Anterior cingulate cortex (tissue), 58 donors: Measurements from ENCODE around the gene ZNF827.

Experiments
- DNase-seq, 58 donors: peaks; one replicate each; lab custom pipeline; 2025; lab: John Stamatoyannopoulos, UW

The ZNF827 gene

DNA sequence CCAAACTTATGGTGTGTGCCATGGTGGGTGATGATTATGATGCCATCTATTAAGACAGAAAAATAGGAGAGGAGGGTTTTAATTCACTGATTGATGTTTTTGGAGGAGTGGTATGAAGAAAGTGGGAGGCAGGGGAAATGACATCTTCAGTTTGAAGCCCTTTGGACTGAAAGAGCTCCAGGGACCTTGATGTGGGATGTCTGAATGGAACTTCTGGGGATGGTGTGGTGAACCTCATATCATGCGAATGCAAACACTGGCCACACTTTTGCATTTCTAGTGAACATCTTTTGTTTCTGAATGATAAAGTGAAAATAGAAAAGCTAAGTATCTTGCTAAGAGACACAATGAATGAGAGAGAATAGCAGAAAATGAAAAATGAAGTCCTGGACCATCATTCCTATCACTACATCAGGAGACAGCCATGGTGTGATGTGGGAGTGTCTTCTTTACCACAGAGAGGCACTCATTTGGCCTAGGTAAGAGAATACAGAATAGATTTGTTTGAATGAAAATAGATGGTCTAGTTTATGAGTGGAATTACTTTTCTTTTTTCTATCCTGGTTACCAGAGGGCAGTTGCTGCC, 123.5 kb downstream of the ZNF827 start:
- no peak for DNase-seq

DNA sequence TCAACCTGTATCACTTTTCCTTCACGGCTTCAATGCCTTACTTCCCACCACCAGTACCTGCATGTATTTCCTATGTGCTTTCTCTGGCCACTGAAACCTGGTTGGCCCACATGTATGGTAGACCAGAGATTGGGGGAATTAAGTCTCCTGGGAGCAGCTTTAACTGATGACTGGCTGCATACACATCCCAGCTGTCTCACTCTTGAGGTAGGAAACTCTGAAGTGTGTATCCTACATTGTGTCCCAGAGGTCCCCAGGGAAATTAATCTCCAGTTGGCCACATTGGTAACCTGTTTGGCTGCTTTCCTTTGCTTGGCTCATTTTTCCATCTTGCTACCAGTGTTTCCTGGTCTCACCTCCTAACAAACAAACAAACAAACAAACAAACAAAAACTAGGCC, 124.4 kb downstream of the ZNF827 start:
- no peak for DNase-seq

DNA sequence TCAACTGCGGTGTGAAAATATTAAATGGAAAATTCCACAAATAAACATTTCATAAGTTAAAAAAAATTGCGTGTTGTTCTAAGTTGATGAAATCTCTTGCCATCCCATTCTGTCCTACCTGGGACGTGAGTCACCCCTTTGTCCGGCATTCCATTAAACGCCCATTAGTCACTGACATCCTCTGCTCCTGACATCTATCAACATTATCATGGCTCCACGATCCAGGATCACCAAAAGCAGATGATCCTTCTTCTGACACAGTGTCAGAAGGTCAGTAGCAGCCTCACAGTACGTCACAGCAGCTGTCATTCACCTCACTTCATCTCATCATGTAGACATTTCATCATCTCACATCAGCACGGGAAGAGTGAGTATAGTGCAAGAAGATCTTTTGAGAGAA, 125.7 kb downstream of the ZNF827 start:
- no peak for DNase-seq

DNA sequence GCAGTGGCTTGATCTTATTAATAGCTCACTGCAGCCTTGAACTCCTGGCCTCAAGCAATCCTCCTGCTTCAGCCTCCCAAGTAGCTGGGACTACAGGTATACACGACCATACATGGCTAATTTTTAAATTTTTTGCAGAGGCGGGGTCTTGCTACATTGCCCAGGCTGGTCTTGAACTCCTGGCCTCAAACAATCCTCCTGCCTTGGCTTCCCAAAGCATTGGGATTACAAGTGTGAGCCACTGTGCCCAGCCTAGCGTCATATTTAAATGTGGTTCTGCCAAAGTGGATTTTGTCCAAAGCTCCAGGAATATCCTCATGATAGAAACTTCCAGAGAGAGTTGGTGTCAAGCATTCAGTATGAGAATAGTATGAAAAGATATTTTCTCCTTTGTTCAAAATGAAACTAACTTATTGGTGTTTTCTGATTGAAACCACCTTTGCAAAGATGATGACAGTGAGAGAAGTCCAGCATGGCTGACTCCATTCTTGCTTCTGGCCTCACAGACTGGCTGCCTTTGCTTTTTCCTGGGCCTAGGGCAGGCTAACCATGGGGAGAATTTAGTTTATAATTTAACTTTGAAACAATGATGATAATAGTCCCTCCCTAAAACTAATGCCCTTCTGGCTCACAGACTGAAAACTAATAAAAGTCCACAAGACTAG, 129.6 kb downstream of the ZNF827 start:
- DNase-seq = no peak

- no peak for DNase-seq
Measured at GRCh38 chr4:145808021-145808650, 130.5 kb downstream of the ZNF827 start.

DNA sequence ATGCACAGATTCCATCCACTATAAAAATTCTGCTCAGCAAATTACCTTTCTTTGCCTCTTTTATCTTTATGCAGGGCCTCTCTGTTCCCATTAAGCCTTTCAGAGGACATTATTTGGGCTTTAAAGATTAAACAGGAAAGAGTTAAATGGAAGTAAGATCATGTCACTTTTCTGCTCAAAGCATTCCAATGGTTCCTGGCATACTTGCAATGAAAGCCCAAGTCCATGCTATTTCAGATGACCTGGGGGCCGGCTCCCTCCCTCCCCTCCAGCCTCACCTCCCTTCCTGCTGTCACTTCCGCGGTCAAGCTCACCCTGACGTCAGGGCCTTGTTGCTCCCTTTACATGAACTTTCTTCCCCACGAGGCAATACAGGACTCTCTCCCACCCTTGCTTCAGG, 133.1 kb downstream of the ZNF827 start:
- DNase-seq = no peak

- DNase-seq = peak in 2 of 58 donors; percentile 11 to 24
Measured at GRCh38 chr4:145804116-145804515, 134.5 kb downstream of the ZNF827 start.

DNA sequence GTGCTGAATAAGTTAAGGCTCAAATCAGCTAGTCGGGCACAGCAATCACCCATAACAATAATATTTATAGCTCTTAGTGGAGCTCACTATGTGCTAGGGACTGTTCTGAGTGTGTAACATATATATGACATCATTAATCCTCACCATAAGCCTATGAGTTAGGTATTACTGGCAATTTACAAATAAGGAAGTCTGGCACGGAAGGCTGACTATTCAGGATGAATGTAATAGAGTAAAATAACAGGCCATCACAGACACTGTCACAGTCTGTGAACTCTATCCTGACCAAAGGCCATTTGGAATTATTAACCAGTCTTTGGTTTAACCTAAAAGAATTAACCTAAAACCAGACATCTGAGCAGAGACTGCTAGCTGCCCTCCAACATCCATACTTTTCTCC, 139.4 kb downstream of the ZNF827 start:
- no peak for DNase-seq

DNA sequence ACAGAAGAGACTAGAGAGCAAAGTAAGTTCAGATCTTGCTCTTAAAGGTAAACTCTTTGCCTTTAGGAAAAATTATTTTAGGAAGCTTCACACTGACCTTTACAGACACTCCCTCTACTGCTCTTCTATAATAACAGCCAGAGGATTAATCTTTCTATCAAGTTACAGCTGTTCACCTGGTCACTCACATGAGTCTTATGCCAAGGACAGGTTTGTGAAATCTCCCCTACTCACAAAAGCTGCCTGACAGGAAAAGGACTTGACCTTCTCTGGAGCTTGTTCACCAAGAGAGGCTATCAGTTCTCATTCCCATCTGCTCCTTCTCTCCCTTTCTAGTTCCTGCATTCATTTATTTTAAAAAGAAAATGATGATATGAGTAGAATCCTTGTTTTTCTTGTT, 141.3 kb downstream of the ZNF827 start:
- DNase-seq = no peak

DNA sequence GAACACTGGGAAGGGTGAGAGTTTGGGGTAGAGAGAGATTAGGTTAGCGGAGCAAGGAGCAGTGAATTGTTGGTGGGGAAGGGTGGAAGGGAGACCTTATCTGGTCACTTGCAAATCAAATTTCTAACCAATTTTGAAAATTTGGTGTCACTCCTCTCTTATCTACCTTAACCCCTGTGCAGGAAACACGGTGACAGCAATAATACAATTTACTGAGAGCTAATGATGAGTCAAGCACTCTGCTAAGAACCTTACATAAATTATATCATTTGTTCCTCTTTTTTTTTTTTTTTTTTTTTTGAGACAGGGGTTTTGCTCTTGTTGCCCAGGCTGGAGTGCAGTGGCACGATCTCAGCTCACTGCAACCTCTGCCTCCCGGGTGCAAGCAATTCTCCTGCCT, 142.3 kb downstream of the ZNF827 start:
- DNase-seq = no peak

- DNase-seq = no peak
Measured at GRCh38 chr4:145795521-145795920, 143.1 kb downstream of the ZNF827 start.

DNA sequence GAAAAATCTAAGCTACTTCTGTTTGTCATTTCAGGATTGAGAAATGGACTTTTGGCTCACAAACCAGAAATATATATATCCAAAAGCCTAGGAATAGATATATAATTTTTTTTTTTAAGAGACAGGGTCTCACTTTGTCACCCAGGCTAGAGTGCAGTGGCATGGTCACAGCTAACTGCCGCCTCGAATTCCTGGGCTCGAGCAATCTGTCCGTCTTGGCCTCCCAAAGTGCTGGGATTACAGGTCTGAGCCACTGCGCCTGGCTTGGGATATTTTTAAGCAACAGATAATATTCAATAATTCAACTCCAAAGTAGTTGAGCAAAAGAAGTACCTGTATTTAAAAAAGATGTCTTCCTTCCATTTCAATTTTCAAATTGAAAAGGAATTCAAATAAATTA, 146.2 kb downstream of the ZNF827 start:
- DNase-seq = no peak

DNA sequence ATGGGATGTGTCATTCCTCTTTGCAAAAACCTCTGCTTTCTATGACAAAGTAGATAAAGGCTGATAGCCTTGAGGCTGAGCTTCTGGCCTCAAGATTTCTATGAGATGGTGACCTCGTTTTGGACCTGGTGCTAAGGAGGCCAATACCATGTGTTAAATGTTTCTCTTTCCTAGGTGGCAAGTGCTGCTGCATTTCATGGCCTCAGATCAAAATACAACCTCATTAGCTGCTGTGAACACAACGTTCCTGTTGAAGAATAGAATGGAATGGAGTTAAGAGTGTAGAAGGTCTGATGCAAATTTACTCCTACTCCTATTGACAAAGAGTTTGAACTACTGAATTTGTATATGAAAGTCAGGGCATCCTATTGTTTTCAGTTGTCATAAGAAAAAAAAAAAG, 146.6 kb downstream of the ZNF827 start:
- no peak for DNase-seq

DNA sequence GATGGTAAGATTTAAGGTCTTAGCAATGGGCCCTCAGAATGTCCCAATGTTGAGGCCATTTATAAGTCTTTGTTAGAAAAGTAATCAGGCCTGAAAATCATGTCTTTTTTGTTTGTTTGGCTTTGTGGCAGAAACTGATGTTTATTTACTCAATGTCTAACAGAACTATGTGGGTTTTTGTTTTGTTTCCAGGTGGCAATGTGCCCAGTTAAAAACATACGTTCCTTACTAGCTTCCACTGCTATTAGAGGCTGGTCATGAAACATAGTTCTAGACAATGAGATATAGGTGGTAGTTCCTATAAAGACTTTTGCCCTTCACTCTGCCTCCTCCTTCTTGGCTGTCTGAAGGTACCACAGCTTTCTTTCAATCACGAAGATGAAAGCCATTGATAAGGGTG, 149.9 kb downstream of the ZNF827 start:
- DNase-seq = no peak

DNA sequence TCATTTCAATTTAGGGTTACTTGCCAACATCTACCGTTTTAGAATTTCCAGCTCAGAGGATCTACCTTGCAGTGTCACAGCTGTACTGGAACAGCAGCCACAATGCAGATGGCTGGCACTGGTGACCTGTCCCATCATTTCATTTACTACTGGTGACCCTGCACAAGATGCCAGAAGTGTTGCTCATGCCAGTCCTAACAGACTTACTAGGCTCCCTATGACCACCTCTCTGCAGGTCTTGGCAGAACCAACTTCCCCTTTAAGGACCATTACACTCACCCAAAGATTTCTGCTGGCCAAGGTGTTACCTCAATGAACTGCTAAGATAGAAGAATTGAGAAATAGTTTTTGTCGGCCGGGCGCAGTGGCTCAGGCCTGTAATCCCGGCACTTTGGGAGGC, 151.8 kb downstream of the ZNF827 start:
- DNase-seq = no peak

DNA sequence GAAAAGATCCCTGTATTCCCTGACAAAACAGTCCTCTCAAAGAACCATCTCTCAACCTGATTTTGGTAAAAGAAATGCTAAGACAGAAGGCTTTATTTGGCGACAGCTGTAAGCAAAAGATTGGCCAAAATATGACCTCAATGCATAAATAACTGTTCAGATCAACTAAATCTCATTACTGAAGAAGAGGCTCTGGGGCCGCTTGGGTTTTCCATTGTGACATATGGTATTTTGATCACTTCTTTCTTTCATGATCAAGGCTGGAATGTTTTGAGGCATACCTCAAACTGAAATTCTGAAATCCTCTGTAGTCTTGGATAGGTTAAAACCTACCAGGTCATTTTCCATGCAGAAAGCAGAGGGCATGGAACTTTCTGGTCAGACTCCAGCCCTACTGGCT, 152.4 kb downstream of the ZNF827 start:
- DNase-seq = no peak

- DNase-seq = no peak
Measured at GRCh38 chr4:145785391-145786008, 153.1 kb downstream of the ZNF827 start.

- DNase-seq = no peak
Measured at GRCh38 chr4:145784036-145784435, 154.6 kb downstream of the ZNF827 start.

GRCh38 chr4:145782756-145783155, 155.9 kb downstream of the ZNF827 start:
- no peak for DNase-seq

- no peak for DNase-seq
Measured at GRCh38 chr4:145781351-145781750, 157.3 kb downstream of the ZNF827 start.

- DNase-seq = no peak
Measured at GRCh38 chr4:145779319-145779801, 159.3 kb downstream of the ZNF827 start.

DNA sequence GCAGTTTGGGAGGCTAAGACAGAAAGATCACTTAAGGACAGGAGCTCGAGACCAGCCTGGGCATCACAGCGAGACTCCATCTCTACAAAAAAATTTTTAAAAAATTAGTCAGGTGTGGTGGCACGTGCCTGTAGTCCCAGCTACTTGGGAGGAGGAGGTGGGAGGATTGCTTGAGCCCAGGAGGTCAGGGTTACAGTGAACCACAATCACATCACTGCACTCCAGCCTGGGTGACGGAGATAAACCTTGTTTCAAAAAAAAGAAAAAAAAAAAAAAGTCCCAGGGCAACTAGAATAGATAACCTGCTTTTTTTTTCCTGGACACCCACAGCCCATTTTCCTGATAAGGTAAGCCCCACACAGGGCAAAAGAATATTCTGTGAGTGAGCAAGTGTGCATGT, 162.4 kb downstream of the ZNF827 start:
- DNase-seq = no peak
